Endothelial cell of umbilical vein (primary cell): ENCODE results near the gene CFAP126. TPM values are rescaled to one million over a fixed set of nuclear protein-coding genes. Genes with fewer than 3 reads are reported as not detected.

Experiments used
- BruUV-seq: library from RNA; stranded (reverse); fragments of 400-500 nt; replicated peaks from 2 replicates; lab custom pipeline; 2021; lab: Mats Ljungman, UMichigan
- CTCF ChIA-PET: fragments of 300-600, 350-600 bp; sonication (Branson Sonifier 250); formaldehyde crosslinking; loops from one replicate; lab custom pipeline; 2021; ENCODE audit warnings: antibody characterized with exemption, inconsistent platforms; lab: Charles Lee
- POLR2A ChIA-PET: fragments of 300-600, 350-600 bp; sonication (Branson Sonifier 250); formaldehyde crosslinking; loops from one replicate; lab custom pipeline; 2021; ENCODE audit warnings: antibody characterized with exemption, inconsistent platforms; lab: Charles Lee
- DNase-seq: peaks from one replicate; pipeline ENCODE4 v3.0.0-alpha.2; 2011; ENCODE audit warnings: low read depth, low spot score
- FAIRE-seq: peaks from 2 replicates; lab custom pipeline; 2011; peaks lifted over from hg19 to GRCh38; lab: Jason Lieb, UNC
- H2AFZ ChIP-seq: 2 replicates; pipeline ENCODE4 v1.6.0; 2012; ENCODE audit warnings: low read depth, low read length, control low read depth, inconsistent platforms
- H3K27ac ChIP-seq: 2 replicates; pipeline ENCODE4 v1.5.1; 2011; ENCODE audit warnings: low read depth, mild to moderate bottlenecking, control low read depth, low read length, moderate library complexity; ENCODE audit not compliant: insufficient read depth
- H3K27me3 ChIP-seq, 2 experiments: 2 replicates each; pipeline versions ENCODE4 v1.6.0 to v1.6.1; 2011; ENCODE audit warnings: low read length in 2 of 2, mixed read lengths in 1 of 2; ENCODE audit not compliant: control insufficient read depth in 2 of 2, insufficient read depth in 2 of 2
- H3K36me3 ChIP-seq, 2 experiments: 2 replicates in 1 of 2; 3 replicates in 1 of 2; pipeline ENCODE4 v1.5.1; 2011; ENCODE audit warnings: low read length in 2 of 2, mild to moderate bottlenecking in 1 of 2, moderate library complexity in 1 of 2; ENCODE audit not compliant: control insufficient read depth in 2 of 2, insufficient read depth in 2 of 2; ENCODE audit errors: extremely low read depth in 1 of 2
- H3K4me1 ChIP-seq: 3 replicates; pipeline ENCODE4 v1.5.1; 2011; ENCODE audit warnings: mild to moderate bottlenecking, low read length; ENCODE audit not compliant: control insufficient read depth, insufficient read depth; ENCODE audit errors: extremely low read depth
- H3K4me2 ChIP-seq: 2 replicates; pipeline ENCODE4 v1.6.1; 2011; ENCODE audit warnings: low read length, control low read depth, mixed read lengths; ENCODE audit not compliant: insufficient read depth
- H3K4me3 ChIP-seq, 3 experiments: fragments of 200-600 bp in 1 of 3; sonication (generic), shearing (Covaris generic) in 1 of 3; replicated peaks in 1 of 3; 2 replicates each; pipeline ENCODE4 v1.5.1; 2011 to 2016; ENCODE audit warnings: control low read depth in 3 of 3, low read length in 3 of 3, mild to moderate bottlenecking in 2 of 3, inconsistent platforms in 1 of 3, low read depth in 1 of 3, moderate library complexity in 1 of 3; ENCODE audit not compliant: insufficient read depth in 1 of 3
- H3K79me2 ChIP-seq: 2 replicates; pipeline ENCODE4 v1.6.0; 2012; ENCODE audit warnings: low read length, inconsistent platforms; ENCODE audit not compliant: control insufficient read depth, insufficient read depth
- H3K9ac ChIP-seq: replicated peaks from 2 replicates; pipeline ENCODE3; 2011; ENCODE audit warnings: low read length, control low read depth; ENCODE audit not compliant: insufficient read depth; ENCODE audit errors: extremely low read depth
- H3K9me1 ChIP-seq: replicated peaks from 3 replicates; pipeline ENCODE4 v1.6.0; 2011; ENCODE audit warnings: mild to moderate bottlenecking, low read length; ENCODE audit not compliant: control insufficient read depth, insufficient read depth; ENCODE audit errors: extremely low read depth
- H3K9me3 ChIP-seq: replicated peaks from 2 replicates; pipeline ENCODE4 v1.5.1; 2012; ENCODE audit warnings: low read length, inconsistent platforms; ENCODE audit not compliant: control insufficient read depth, insufficient read depth
- H4K20me1 ChIP-seq: replicated peaks from 2 replicates; pipeline ENCODE3; 2011; ENCODE audit warnings: mild to moderate bottlenecking, low read length; ENCODE audit not compliant: control insufficient read depth, insufficient read depth; ENCODE audit errors: extremely low read depth
- CTCF ChIP-seq, 2 donors: IDR thresholded peaks; 1 replicate in 1 of 2; 2 replicates in 1 of 2; pipeline ENCODE4 v1.5.1; 2011; ENCODE audit warnings: low read length in 2 of 2, mild to moderate bottlenecking in 2 of 2, moderate library complexity in 2 of 2, control low read depth in 1 of 2, inconsistent platforms in 1 of 2, low read depth in 1 of 2; ENCODE audit not compliant: insufficient read depth in 1 of 2; ENCODE audit errors: extremely low read depth in 1 of 2
- EZH2 ChIP-seq: IDR thresholded peaks from 2 replicates; pipeline ENCODE4 v1.6.1; 2012; ENCODE audit warnings: borderline replicate concordance, low read depth, mild to moderate bottlenecking, moderate library complexity, low read length, inconsistent platforms; ENCODE audit not compliant: severe bottlenecking
- FOS ChIP-seq: IDR thresholded peaks from 2 replicates; pipeline ENCODE4 v1.6.1; 2011; ENCODE audit warnings: mild to moderate bottlenecking, low read length, moderate library complexity, borderline replicate concordance; ENCODE audit not compliant: insufficient read depth
- GATA2 ChIP-seq: IDR thresholded peaks from 2 replicates; pipeline ENCODE4 v1.7.0; 2011; ENCODE audit warnings: low read depth, mild to moderate bottlenecking, moderate library complexity, mixed read lengths, low read length; ENCODE audit not compliant: insufficient read length, insufficient read depth
- JUN ChIP-seq: IDR thresholded peaks from 2 replicates; pipeline ENCODE4 v1.6.1; 2011; ENCODE audit warnings: borderline replicate concordance, low read depth; ENCODE audit not compliant: insufficient read length, insufficient read depth
- MAX ChIP-seq: IDR thresholded peaks from 2 replicates; pipeline ENCODE4 v1.6.1; 2011; ENCODE audit not compliant: insufficient read depth, insufficient read length
- MYC ChIP-seq: IDR thresholded peaks from one replicate; pipeline ENCODE4 v1.6.1; 2011; ENCODE audit warnings: mild to moderate bottlenecking, low read depth, low read length
- POLR2A ChIP-seq: IDR thresholded peaks from 2 replicates; pipeline ENCODE4 v1.6.1; 2012; ENCODE audit warnings: low read depth, mild to moderate bottlenecking, control low read depth, low read length
- POLR2AphosphoS5 ChIP-seq: IDR thresholded peaks from 2 replicates; pipeline ENCODE4 v1.6.1; 2012; ENCODE audit warnings: low read depth, mild to moderate bottlenecking, control low read depth, low read length, moderate library complexity; ENCODE audit not compliant: insufficient read depth
- dilution Hi-C: fragments of 300-500 bp; cut with MboI; formaldehyde crosslinking; loops from one replicate; pipeline ENCODE4 v1.15.0; 2019; ENCODE audit warnings: low sequenced_read_pairs; ENCODE audit not compliant: extremely low pct_ligation_motif_present
- intact Hi-C: fragments of 100-400 bp; cut with micrococcal nuclease; formaldehyde crosslinking; loops from one replicate; pipeline ENCODE4 v1.10.0; 2022
- polyA plus RNA-seq, 4 experiments: library from polyadenylated mRNA; depleted of rRNA in 3 of 4; stranded (reverse) in 3 of 4; unstranded in 1 of 4; fragments of >200 nt; gene quantifications; 2 replicates each; pipeline versions ENCODE4 v1.2.1 to v1.2.3, GENCODE V29; 2011 to 2012; ENCODE audit warnings: missing spikeins in 1 of 4
- total RNA-seq: library from RNA; stranded (reverse); gene quantifications from 2 replicates; pipeline ENCODE4 v1.2.3, GENCODE V29; 2021

The CFAP126 gene
- total and polyA plus RNA-seq, 2 donors (not counting 3 experiments of a cell fraction or from before 2014, with no cell fraction given) = not detected

- no peak overlapping the region for H2AFZ ChIP-seq
- no peak overlapping the region for H3K9ac ChIP-seq
- no peaks in the 10 kb centered on the region for H3K27me3 ChIP-seq
- POLR2A ChIA-PET = no interaction called here
- intact Hi-C loops (no loop called here), dilution Hi-C loops (no loop called here)
- H3K4me2 ChIP-seq = no peak overlapping the region
- H3K4me1 ChIP-seq = no peaks in the 10 kb centered on the region
- TF ChIP-seq MAX = no peak
- no peak for TF ChIP-seq EZH2
- no peak for TF ChIP-seq POLR2A
- no peak for TF ChIP-seq JUN
- DNase-seq = no peak
- H3K36me3 ChIP-seq = peaks cover 0 to 11% of the 10 kb centered on the region in 2 experiments
- no peak for FAIRE-seq
- H3K9me1 ChIP-seq = peaks cover 4% of the 10 kb centered on the region
- no peak overlapping the region for H3K4me3 ChIP-seq
- no peaks in the 10 kb centered on the region for H3K79me2 ChIP-seq
- H3K27ac ChIP-seq = no peak overlapping the region
- H3K9me3 ChIP-seq = no peaks in the 10 kb centered on the region
- BruUV-seq = no TSS peak
- CTCF ChIA-PET = interaction anchor here (1.0 kb wide), 1 partner anchor 8 kb away, joined by 3 read pairs; no protein-coding TSS in a partner anchor
- H4K20me1 ChIP-seq = no peaks in the 10 kb centered on the region
Measured at GRCh38 chr1:161333166-161333565, 34.5 kb downstream of the CFAP126 start.

GRCh38 chr1:161330346-161330745 lies 37.3 kb downstream of the CFAP126 start:
- H2AFZ ChIP-seq = no peak overlapping the region
- no peak for TF ChIP-seq POLR2AphosphoS5
- no peak for TF ChIP-seq EZH2
- no peak for TF ChIP-seq GATA2
- no peak for TF ChIP-seq POLR2A
- TF ChIP-seq FOS = no peak
- TF ChIP-seq MAX = no peak
- TF ChIP-seq CTCF (IDR thresholded peaks at IDR 0.05; ENCODE audit: extremely low read depth in 1 of 2, insufficient read depth in 1 of 2, low read depth in 1 of 2, low read length in 2 of 2) = no peak
- TF ChIP-seq JUN = no peak
- no peak for TF ChIP-seq MYC
- H3K4me1 ChIP-seq = no peaks in the 10 kb centered on the region
- H3K4me2 ChIP-seq = no peak overlapping the region
- no peak overlapping the region for H3K9ac ChIP-seq
- peaks cover 4% of the 10 kb centered on the region for H3K9me1 ChIP-seq
- BruUV-seq = no TSS peak
- no peaks in the 10 kb centered on the region for H4K20me1 ChIP-seq
- DNase-seq = no peak
- H3K27ac ChIP-seq = no peak overlapping the region
- FAIRE-seq = no peak
- H3K36me3 ChIP-seq = peaks cover 0 to 10% of the 10 kb centered on the region in 2 experiments
- H3K9me3 ChIP-seq = no peaks in the 10 kb centered on the region
- ChIA-PET CTCF (interaction anchor here (1.0 kb wide), 1 partner anchor 9 kb away, joined by 3 read pairs; no protein-coding TSS in a partner anchor), POLR2A (no interaction called here)
- H3K79me2 ChIP-seq = no peaks in the 10 kb centered on the region
- intact Hi-C loops (loop anchor here (2.0 kb wide), 1 partner anchor 16 kb away; no protein-coding TSS in a partner anchor), dilution Hi-C loops (no loop called here)
- no peaks in the 10 kb centered on the region for H3K27me3 ChIP-seq
- H3K4me3 ChIP-seq = no peak overlapping the region
